H1 (cell line): ENCODE measurements around the gene ABHD15. TPM values are rescaled to one million over a fixed set of nuclear protein-coding genes. Genes with fewer than 3 reads are reported as not detected.

Source experiments
- ASH2L ChIP-seq: fragments of 200-600, 300-600 bp; sonication (generic); IDR thresholded peaks from one replicate; pipeline ENCODE4 v1.7.1; 2017; ENCODE audit warnings: low read length
- CHD1 ChIP-seq: IDR thresholded peaks from 2 replicates; pipeline ENCODE4 v1.6.1; 2012; ENCODE audit warnings: low read depth, low read length, improper control_type of control experiment
- SIN3A ChIP-seq, 2 experiments: IDR thresholded peaks in 1 of 2; conservative IDR thresholded peaks in 1 of 2; 2 replicates each; pipeline ENCODE4 v1.6.1; 2011 to 2012; ENCODE audit warnings: low read length in 2 of 2, improper control_type of control experiment in 1 of 2, low read depth in 1 of 2, mild to moderate bottlenecking in 1 of 2
- SUZ12 ChIP-seq: fragments of 200-600 bp; sonication (generic); IDR thresholded peaks from 2 replicates; pipeline ENCODE4 v1.6.1; 2012; ENCODE audit warnings: mild to moderate bottlenecking, inconsistent platforms, low read length, moderate library complexity, mixed read lengths
- polyA plus RNA-seq, 7 experiments: library from polyadenylated mRNA; depleted of rRNA in 3 of 7; stranded (reverse) in 5 of 7; unstranded in 2 of 7; fragments of >200 nt in 5 of 7; fragments of 200-250 nt in 2 of 7; gene quantifications; 1 replicate in 5 of 7; 2 replicates in 1 of 7; 4 replicates in 1 of 7; pipeline versions ENCODE4 v1.2.1 to v1.2.3, GENCODE V29; 2011 to 2013; ENCODE audit warnings: missing spikeins in 2 of 7, mixed read lengths in 2 of 7
- total RNA-seq: library from RNA; stranded (reverse); fragmentation: NEBNext Ultra II Directional; extraction: Animal tissue kit (Norgen Biotek cat#: 25700); gene quantifications from 2 replicates; pipeline ENCODE4 v1.2.1, GENCODE V29; 2021

Gene ABHD15
- total and polyA plus RNA-seq, 2 of the 8 experiments (the other 6 are each of a cell fraction or from before 2014, with no cell fraction given): 0.88 to 1.7 TPM

DNA sequence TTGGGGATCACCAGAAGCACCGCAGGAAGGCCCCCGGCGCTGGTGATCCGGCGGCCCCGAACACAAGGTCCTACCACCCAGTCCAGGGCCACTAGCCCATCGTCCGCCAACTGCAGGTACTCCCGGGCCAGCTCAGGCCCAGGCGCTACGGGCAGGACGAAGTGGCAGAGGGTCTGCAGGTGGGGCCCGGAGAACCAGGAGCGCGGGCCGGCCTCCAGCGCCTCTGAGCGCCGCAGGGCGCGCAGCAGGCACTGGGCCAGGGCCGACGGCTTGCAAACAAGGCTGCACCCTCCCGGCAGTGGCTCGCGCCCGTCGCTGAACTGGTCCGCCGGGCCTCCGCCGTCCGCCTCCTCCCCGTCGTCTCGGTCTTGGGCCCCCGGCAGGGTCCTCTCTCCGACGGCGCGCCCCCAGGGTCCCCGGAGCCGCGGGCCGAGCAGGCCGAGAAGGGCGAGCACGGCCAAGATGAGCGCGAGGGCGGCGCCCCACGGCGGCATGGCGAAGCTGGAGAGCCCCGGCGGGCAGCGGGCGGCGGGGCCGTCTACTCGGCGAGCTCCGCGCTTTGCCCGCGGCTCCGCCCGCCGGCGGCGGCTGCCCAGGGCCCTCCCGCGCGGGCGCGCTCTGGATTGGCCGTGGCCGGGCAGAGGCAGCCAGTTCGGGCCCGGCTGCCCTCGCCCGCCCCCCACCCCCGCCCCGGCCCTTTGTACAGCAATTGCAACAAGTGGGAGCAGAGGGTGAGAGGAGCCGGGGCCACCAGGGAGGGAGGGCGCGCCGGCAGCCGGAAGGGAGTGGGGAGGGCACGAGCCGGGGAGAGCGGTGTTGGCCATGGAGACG, at the start of gene ABHD15 (continued):
- no peak for TF ChIP-seq SIN3A (conservative IDR thresholded peaks at IDR 0.05 in 1 of 2, IDR thresholded peaks at IDR 0.05 in 1 of 2; ENCODE audit: low read depth in 1 of 2, low read length in 2 of 2)
- TF ChIP-seq ASH2L: peak; percentile 26
- TF ChIP-seq SUZ12: peak; percentile 67
- TF ChIP-seq CHD1: no peak
- TF ChIP-seq, all 59 proteins: peak for 5
